Measurements from ENCODE around the gene ELP5. TPM values are rescaled to one million over a fixed set of nuclear protein-coding genes. Genes with fewer than 3 reads are reported as not detected.
A peak's percentile ranks its signal among the peaks of the same experiment; 100 is the strongest.

The ELP5 gene
- total and polyA plus RNA-seq, 2 donors (not counting 1 experiment from before 2014, with no cell fraction given): 48.0 to 69.9 TPM

DNA sequence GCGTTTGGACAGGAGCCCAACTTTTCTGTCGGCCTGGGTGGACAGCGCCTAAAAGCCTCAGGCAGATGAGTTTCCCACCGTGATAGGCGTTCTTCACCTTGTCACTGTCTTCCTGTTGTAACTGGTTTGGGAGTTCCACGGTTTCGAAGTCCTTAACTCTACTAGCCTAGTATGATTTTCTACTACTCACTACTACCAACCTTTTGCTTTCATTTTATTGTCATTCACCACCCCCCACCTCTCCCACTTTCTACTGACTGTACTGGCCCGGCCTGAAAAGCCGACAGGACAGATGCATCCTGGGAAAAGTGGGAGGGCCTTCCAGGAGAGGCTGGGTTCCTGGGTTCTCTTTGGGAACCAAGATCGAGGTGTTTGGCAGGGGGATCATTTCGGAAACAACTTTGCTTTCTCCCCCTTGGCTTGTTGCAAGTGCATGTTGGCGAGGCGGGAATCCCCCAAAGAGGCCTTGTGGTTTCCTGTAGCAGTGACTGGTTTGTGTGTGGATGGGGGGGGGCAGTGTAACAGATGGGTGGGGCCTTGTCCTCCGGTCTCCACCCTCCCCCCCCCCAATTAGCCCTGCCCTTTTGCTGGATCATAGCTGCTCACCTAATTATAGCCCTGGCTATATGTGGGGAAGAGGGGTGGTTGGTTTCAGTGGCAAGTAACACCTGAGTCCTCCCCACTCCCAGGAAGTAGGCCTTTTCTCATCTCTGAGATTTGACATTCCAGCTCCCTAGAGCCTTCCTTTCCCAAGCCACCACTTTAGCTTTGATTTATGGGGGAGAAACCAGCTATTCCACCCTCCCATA is 56.8 kb downstream of the ELP5 start:
- WGBS (ENCODE audit: insufficient coverage): 0% methylated on average over 8 of the region's 14 CpGs
- no peaks in the 10 kb centered on the region for H3K27me3 ChIP-seq (replicated peaks in 1 of 4; ENCODE audit: control extremely low read depth in 1 of 4, control insufficient read depth in 3 of 4, insufficient read depth in 4 of 4, low read length in 3 of 4)
- peaks cover 55% of the 10 kb centered on the region for H3K4me1 Mint-ChIP-seq
- peaks cover 19 to 50% of the 10 kb centered on the region in 2 donors for H3K4me1 ChIP-seq (ENCODE audit: control insufficient read depth in 2 of 2, insufficient read depth in 2 of 2, low read length in 2 of 2)
- TF ChIP-seq EZH2 (IDR thresholded peaks at IDR 0.05; ENCODE audit: borderline replicate concordance, insufficient read depth, low read depth, low read length, poor library complexity, severe bottlenecking): no peak
- TF ChIP-seq, protein P1, sequence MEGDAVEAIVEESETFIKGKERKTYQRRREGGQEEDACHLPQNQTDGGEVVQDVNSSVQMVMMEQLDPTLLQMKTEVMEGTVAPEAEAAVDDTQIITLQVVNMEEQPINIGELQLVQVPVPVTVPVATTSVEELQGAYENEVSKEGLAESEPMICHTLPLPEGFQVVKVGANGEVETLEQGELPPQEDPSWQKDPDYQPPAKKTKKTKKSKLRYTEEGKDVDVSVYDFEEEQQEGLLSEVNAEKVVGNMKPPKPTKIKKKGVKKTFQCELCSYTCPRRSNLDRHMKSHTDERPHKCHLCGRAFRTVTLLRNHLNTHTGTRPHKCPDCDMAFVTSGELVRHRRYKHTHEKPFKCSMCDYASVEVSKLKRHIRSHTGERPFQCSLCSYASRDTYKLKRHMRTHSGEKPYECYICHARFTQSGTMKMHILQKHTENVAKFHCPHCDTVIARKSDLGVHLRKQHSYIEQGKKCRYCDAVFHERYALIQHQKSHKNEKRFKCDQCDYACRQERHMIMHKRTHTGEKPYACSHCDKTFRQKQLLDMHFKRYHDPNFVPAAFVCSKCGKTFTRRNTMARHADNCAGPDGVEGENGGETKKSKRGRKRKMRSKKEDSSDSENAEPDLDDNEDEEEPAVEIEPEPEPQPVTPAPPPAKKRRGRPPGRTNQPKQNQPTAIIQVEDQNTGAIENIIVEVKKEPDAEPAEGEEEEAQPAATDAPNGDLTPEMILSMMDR (IDR thresholded peaks at IDR 0.05): no peak
- peaks cover 57% of the 10 kb centered on the region for H3K79me2 ChIP-seq (ENCODE audit: control insufficient read depth, insufficient read depth, low read length)
- peak overlapping the region; percentile 95 for H3K4me3 Mint-ChIP-seq
- peaks cover 57% of the 10 kb centered on the region for H4K20me1 ChIP-seq (ENCODE audit: control insufficient read depth, insufficient read depth, low read length, poor library complexity, severe bottlenecking)
- peak overlapping the region; percentile 97 for H3K27ac Mint-ChIP-seq
- no peaks in the 10 kb centered on the region for H3K9me3 Mint-ChIP-seq (ENCODE audit: insufficient read depth)
- H3K4me3 ChIP-seq (ENCODE audit: control extremely low read depth in 1 of 5, extremely low read depth in 1 of 5, insufficient read depth in 1 of 5, low read depth in 2 of 5, low read length in 4 of 5): peak overlapping the region; percentile 81 to 96 (median 94)
- peaks cover 5 to 46% of the 10 kb centered on the region in 2 experiments for H3K36me3 ChIP-seq (replicated peaks in 1 of 2; ENCODE audit: control extremely low read depth in 1 of 2, control insufficient read depth in 1 of 2, extremely low read depth in 1 of 2, insufficient read depth in 2 of 2, low read length in 1 of 2)
- ChIA-PET POLR2A (interaction anchor here (0.6 to 1.9 kb wide), 10 partner anchors 13 to 864 kb away, joined by 3 to 18 read pairs (median 6); partner anchors contain the start of genes ACAP1, DVL2, MPDU1 and NEURL4), CTCF (interaction anchor here (0.9 to 1.9 kb wide), 7 partner anchors 13 to 45 kb away, joined by 3 to 5 read pairs (median 4); no protein-coding TSS in a partner anchor)
- H3K27ac ChIP-seq (ENCODE audit: low read length in 2 of 2): peak overlapping the region; percentile 98 to 99
- H3K9ac ChIP-seq (ENCODE audit: low read length): peak overlapping the region; percentile 97
- DNase-seq (peak; percentile 94), ATAC-seq (ENCODE audit: low read depth) (peak; percentile 26)
- peak overlapping the region; percentile 93 for H3K4me2 ChIP-seq (replicated peaks; ENCODE audit: low read depth, low read length, poor library complexity, severe bottlenecking)
- no peak overlapping the region for H2AFZ ChIP-seq (ENCODE audit: insufficient read depth, low read depth, low read length, poor library complexity, severe bottlenecking)
- intact Hi-C loops (cut with micrococcal nuclease): loop anchor here (5.0 kb wide), 1 partner anchor 148 kb away; no protein-coding TSS in a partner anchor
- no peaks in the 10 kb centered on the region for H3K27me3 Mint-ChIP-seq
- no peaks in the 10 kb centered on the region for H3K9me3 ChIP-seq (ENCODE audit: control extremely low read depth in 1 of 3, control insufficient read depth in 2 of 3, insufficient read depth in 1 of 3, low read length in 2 of 3)

Small RNAs within 50 kb of the gene (small RNA-seq; reads per million reads assigned to genes)
- 27.3 reads per million, percentile 91 among the genes with 10 or more reads in this experiment for gene MIR324 (ENCODE audit: insufficient read length, low read depth, low replicate concordance)
- not detected for gene RF00019 (ENCODE audit: insufficient read length, low read depth, low replicate concordance)

Other genes starting within 250 kb of the ELP5 start
Only the 30 nearest of the 35 such genes appear.
- 21.7 and 21.9 TPM in 2 replicates for gene SLC16A13, start 216.2 kb upstream of the ELP5 start, total RNA-seq
- 4.8 and 7.4 TPM in 2 replicates for gene SLC16A13, start 216.2 kb upstream of the ELP5 start, polyA plus RNA-seq
- 30.7 and 31.9 TPM in 2 replicates for gene SLC16A11, start 208.1 kb upstream of the ELP5 start, total RNA-seq
- 2.8 and 10.0 TPM in 2 replicates for gene SLC16A11, start 208.1 kb upstream of the ELP5 start, polyA plus RNA-seq
- gene CLEC10A, start 172.0 kb upstream of the ELP5 start, total RNA-seq: 0.24 TPM in 1 of 2 replicates, not detected in the other
- gene CLEC10A, start 172.0 kb upstream of the ELP5 start, polyA plus RNA-seq: 0.15 and 0.99 TPM in 2 replicates
- not detected in 2 replicates for gene ASGR2, start 137.4 kb upstream of the ELP5 start, total RNA-seq
- gene ASGR2, start 137.4 kb upstream of the ELP5 start, polyA plus RNA-seq: 0.30 and 1.00 TPM in 2 replicates
- 0.32 TPM in 1 of 2 replicates, not detected in the other for gene ASGR1, start 72.8 kb upstream of the ELP5 start, total RNA-seq
- gene ASGR1, start 72.8 kb upstream of the ELP5 start, polyA plus RNA-seq: 0.43 and 0.46 TPM in 2 replicates
- 12.0 and 12.5 TPM in 2 replicates for gene DLG4, start 32.4 kb upstream of the ELP5 start, total RNA-seq
- gene DLG4, start 32.4 kb upstream of the ELP5 start, polyA plus RNA-seq: 2.0 and 2.5 TPM in 2 replicates
- 640 and 655 TPM in 2 replicates for gene ACADVL, start 32.3 kb upstream of the ELP5 start, total RNA-seq
- 696 and 903 TPM in 2 replicates for gene ACADVL, start 32.3 kb upstream of the ELP5 start, polyA plus RNA-seq
- 104 and 116 TPM in 2 replicates for gene DVL2, start 17.7 kb upstream of the ELP5 start, total RNA-seq
- gene DVL2, start 17.7 kb upstream of the ELP5 start, polyA plus RNA-seq: 14.6 and 22.5 TPM in 2 replicates
- 42.3 and 45.8 TPM in 2 replicates for gene PHF23, start 12.8 kb upstream of the ELP5 start, total RNA-seq
- 15.7 and 17.6 TPM in 2 replicates for gene PHF23, start 12.8 kb upstream of the ELP5 start, polyA plus RNA-seq
- 350 and 371 TPM in 2 replicates for gene GABARAP, start 9.8 kb upstream of the ELP5 start, total RNA-seq
- gene GABARAP, start 9.8 kb upstream of the ELP5 start, polyA plus RNA-seq: 201 and 323 TPM in 2 replicates
- 160 and 162 TPM in 2 replicates for gene CTDNEP1, start 481 bp upstream of the ELP5 start, total RNA-seq
- 108 and 125 TPM in 2 replicates for gene CTDNEP1, start 481 bp upstream of the ELP5 start, polyA plus RNA-seq
- gene CLDN7, start 10.3 kb downstream of the ELP5 start, total RNA-seq: 1.2 TPM in 2 replicates
- gene CLDN7, start 10.3 kb downstream of the ELP5 start, polyA plus RNA-seq: 5.8 and 10.8 TPM in 2 replicates
- not detected in 2 replicates for gene SLC2A4, start 29.5 kb downstream of the ELP5 start, total RNA-seq
- gene SLC2A4, start 29.5 kb downstream of the ELP5 start, polyA plus RNA-seq: not detected in 2 replicates
- 0.22 TPM in 1 of 2 replicates, not detected in the other for gene YBX2, start 42.4 kb downstream of the ELP5 start, total RNA-seq
- gene YBX2, start 42.4 kb downstream of the ELP5 start, polyA plus RNA-seq: 0.15 TPM in 1 of 2 replicates, not detected in the other
- gene EIF5A, start 55.4 kb downstream of the ELP5 start, total RNA-seq: 233 and 236 TPM in 2 replicates
- gene EIF5A, start 55.4 kb downstream of the ELP5 start, polyA plus RNA-seq: 576 and 769 TPM in 2 replicates
- gene GPS2, start 63.1 kb downstream of the ELP5 start, total RNA-seq: 128 and 137 TPM in 2 replicates
- 209 and 225 TPM in 2 replicates for gene GPS2, start 63.1 kb downstream of the ELP5 start, polyA plus RNA-seq
- gene NEURL4, start 77.1 kb downstream of the ELP5 start, total RNA-seq: 85.2 and 89.2 TPM in 2 replicates
- 54.6 and 82.6 TPM in 2 replicates for gene NEURL4, start 77.1 kb downstream of the ELP5 start, polyA plus RNA-seq
- 371 and 392 TPM in 2 replicates for gene ACAP1, start 84.3 kb downstream of the ELP5 start, total RNA-seq
- gene ACAP1, start 84.3 kb downstream of the ELP5 start, polyA plus RNA-seq: 412 and 471 TPM in 2 replicates
- 13.4 and 15.4 TPM in 2 replicates for gene KCTD11, start 99.9 kb downstream of the ELP5 start, total RNA-seq
- gene KCTD11, start 99.9 kb downstream of the ELP5 start, polyA plus RNA-seq: 3.1 and 4.3 TPM in 2 replicates
- 0.25 TPM in 1 of 2 replicates, not detected in the other for gene TMEM95, start 102.9 kb downstream of the ELP5 start, total RNA-seq
- gene TMEM95, start 102.9 kb downstream of the ELP5 start, polyA plus RNA-seq: not detected in 2 replicates
- gene TNK1, start 128.9 kb downstream of the ELP5 start, total RNA-seq: 10.0 and 11.7 TPM in 2 replicates
- gene TNK1, start 128.9 kb downstream of the ELP5 start, polyA plus RNA-seq: 22.5 and 23.7 TPM in 2 replicates
- 31.1 and 31.6 TPM in 2 replicates for gene PLSCR3, start 142.3 kb downstream of the ELP5 start, total RNA-seq
- 82.3 and 122 TPM in 2 replicates for gene PLSCR3, start 142.3 kb downstream of the ELP5 start, polyA plus RNA-seq
- gene TMEM256, start 151.9 kb downstream of the ELP5 start, total RNA-seq: 64.5 and 67.8 TPM in 2 replicates
- 29.2 and 65.4 TPM in 2 replicates for gene TMEM256, start 151.9 kb downstream of the ELP5 start, polyA plus RNA-seq
- gene NLGN2, start 155.6 kb downstream of the ELP5 start, total RNA-seq: 1.7 and 3.4 TPM in 2 replicates
- gene NLGN2, start 155.6 kb downstream of the ELP5 start, polyA plus RNA-seq: 0.52 and 0.68 TPM in 2 replicates
- not detected in 2 replicates for gene SPEM1, start 168.1 kb downstream of the ELP5 start, total RNA-seq
- not detected in 2 replicates for gene SPEM1, start 168.1 kb downstream of the ELP5 start, polyA plus RNA-seq
- not detected in 2 replicates for gene SPEM2, start 173.4 kb downstream of the ELP5 start, total RNA-seq
- not detected in 2 replicates for gene SPEM2, start 173.4 kb downstream of the ELP5 start, polyA plus RNA-seq
- gene SPEM3, start 176.6 kb downstream of the ELP5 start, total RNA-seq: not detected in 2 replicates
- gene SPEM3, start 176.6 kb downstream of the ELP5 start, polyA plus RNA-seq: not detected in 2 replicates
- gene TMEM102, start 183.2 kb downstream of the ELP5 start, total RNA-seq: 17.7 and 19.1 TPM in 2 replicates
- gene TMEM102, start 183.2 kb downstream of the ELP5 start, polyA plus RNA-seq: 5.9 and 10.8 TPM in 2 replicates
- 2.8 and 4.6 TPM in 2 replicates for gene FGF11, start 187.3 kb downstream of the ELP5 start, total RNA-seq
- gene FGF11, start 187.3 kb downstream of the ELP5 start, polyA plus RNA-seq: 2.7 and 3.3 TPM in 2 replicates
- gene CHRNB1, start 192.8 kb downstream of the ELP5 start, total RNA-seq: 6.2 and 6.6 TPM in 2 replicates
- gene CHRNB1, start 192.8 kb downstream of the ELP5 start, polyA plus RNA-seq: 5.8 and 7.2 TPM in 2 replicates

Data from B cell (primary cell).